GM12874 (cell line): ENCODE data around the gene ING3.

Experiments
- CTCF ChIP-seq: IDR thresholded peaks from 2 replicates; pipeline ENCODE4 v1.5.1; 2011; ENCODE audit warnings: low read depth, mild to moderate bottlenecking, control low read depth, low read length, moderate library complexity; ENCODE audit not compliant: insufficient read depth

Gene ING3

GRCh38 chr7:121023683-121024511 is 73.3 kb downstream of the ING3 start:
- TF ChIP-seq CTCF: no peak

- TF ChIP-seq CTCF: no peak
Measured at GRCh38 chr7:121024611-121025010, 74.0 kb downstream of the ING3 start.

- TF ChIP-seq CTCF: no peak
Measured at GRCh38 chr7:121026159-121026558, 75.6 kb downstream of the ING3 start.

GRCh38 chr7:121026577-121027111 is 76.1 kb downstream of the ING3 start:
- TF ChIP-seq CTCF: no peak
